Right renal cortex interstitium (tissue), 3 donors: ENCODE measurements around the gene NUDT14. TPM values are rescaled to one million over a fixed set of nuclear protein-coding genes. Genes with fewer than 3 reads are reported as not detected.

Experiments used
- DNase-seq, 3 donors: peaks; one replicate each; pipeline ENCODE4 v3.0.0-alpha.2; 2013; ENCODE audit warnings: low read depth in 3 of 3, low spot score in 2 of 3
- polyA plus RNA-seq, 3 donors: library from polyadenylated mRNA; unstranded; fragments of 120-200 nt; gene quantifications; one replicate each; pipeline ENCODE4 v1.2.1, GENCODE V29; 2013; ENCODE audit not compliant: insufficient read length in 3 of 3

The NUDT14 gene
- polyA plus RNA-seq, 3 donors, result 19.2 to 26.0 (median 21.0) TPM

DNA sequence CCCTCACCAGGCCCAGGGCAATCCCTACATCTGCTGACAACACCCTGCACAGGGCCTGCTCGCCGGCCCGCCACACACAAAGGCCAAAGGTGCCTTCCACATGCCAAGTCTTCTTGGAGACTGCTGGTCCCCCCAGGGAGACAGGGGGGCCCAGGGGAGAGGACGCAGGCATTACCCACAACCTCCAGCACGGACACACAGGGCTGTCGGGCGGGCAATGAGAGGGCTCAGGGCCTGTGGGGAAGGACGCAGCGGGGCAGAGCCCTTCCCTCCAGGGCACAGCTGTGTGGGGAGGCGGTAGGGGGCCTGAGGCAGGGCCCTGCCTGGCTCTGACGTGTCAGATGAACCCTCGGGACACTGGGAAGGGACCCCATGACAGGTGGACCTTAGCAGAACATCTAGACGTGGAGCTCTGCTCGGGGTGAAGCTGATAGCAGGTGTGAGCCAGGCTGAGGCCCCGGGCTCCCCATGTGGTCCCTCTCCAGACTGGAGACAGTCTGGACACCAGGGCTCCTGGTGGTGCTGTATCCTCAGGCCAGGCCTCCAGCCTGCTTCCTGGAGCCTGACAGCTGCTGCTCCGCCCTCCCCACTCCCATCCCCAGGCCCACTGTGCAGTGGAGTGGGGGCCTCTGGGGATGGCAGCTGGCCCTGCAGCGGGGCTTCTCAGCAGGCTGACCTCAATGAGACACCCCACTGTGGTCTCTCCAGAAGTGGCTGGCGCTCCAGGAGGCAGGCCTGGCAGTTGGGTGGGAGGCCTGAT, 31.6 kb upstream of the NUDT14 start:
- no peak for DNase-seq

DNA sequence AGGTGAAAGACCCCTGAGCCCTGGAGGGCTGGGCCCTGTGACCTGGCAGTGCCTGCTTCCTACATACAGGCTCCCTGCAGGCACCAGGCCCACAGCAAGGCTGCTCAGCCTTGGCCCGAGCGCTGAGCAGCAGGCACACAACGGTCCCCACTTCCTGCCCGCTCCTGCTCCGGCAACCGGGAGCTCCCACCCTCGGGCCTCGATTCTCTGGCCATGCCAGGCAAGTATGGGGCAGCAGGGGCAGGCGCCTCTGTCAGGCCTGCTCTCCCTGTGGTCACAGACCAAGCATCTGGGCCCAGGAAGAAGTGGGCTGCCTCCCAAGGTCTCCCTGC, 30.6 kb upstream of the NUDT14 start:
- DNase-seq, result no peak

DNA sequence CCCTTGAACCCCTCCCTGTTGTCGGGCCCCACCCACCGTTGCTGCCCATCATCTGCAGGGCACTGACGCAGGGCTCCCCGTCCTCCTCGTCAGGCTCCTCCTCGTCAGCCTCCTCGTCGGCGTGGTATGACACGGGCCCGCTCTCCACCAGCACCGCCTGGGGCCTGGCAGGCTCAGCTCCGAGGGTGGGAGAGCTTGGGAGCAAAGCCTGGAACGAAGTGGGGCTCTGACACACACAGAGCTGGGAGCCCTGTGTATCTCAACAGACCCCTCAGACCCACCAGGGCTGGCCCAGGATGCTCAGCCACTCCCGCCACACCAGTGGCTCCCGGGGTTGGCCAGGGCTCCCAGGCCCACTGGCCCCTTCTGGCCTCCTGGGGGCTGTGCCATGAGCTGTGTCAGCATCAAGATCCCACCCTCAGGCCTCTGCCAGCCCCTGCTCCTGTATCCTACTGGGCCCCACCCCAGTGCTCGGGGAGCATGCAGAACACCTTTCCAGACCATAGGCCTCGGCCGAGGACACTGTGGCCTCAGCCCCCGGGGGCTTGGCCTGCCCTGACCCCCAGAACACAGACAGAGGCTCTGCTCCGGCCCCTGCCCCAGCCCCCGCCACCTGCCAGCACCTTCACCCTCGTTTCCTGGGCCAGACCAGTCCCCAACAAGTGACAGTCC, 30.1 kb upstream of the NUDT14 start:
- no peak for DNase-seq

DNA sequence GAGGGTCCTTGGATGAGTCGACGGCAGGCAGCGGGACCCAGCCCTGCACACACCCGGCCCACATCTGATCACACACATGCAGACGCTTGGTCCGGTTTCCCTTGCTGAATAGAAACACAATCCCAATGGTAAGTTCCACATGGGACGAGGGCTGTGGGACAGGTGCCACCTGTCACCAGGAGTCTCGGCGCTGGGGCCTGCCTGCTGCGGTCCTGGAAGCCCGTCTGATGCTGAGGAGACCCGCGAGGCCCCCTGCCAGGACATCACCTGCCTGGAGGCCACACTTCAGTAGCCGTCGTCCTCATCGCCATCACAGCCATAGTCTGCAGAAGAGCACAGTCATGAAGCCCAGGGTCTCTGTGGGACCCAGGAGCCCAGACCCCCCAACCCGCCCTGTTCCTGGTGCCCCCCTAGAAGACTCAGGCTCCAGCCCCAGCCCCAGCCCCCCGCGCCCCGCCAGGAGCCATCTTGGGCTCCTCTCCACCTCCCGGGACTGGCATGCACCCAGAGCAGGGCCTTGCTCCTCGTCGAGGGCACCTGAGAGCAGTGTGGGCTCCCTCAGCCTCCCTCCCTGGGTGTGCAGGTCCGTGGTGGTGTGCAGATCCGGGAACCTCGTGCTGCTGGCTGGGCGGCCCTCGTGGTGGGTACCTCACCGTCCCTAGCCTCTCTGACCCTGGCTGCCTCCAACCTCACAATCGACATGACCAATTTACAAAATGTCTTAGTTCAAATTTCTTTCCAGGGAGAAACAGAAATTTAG, 29.3 kb upstream of the NUDT14 start:
- no peak for DNase-seq

DNA sequence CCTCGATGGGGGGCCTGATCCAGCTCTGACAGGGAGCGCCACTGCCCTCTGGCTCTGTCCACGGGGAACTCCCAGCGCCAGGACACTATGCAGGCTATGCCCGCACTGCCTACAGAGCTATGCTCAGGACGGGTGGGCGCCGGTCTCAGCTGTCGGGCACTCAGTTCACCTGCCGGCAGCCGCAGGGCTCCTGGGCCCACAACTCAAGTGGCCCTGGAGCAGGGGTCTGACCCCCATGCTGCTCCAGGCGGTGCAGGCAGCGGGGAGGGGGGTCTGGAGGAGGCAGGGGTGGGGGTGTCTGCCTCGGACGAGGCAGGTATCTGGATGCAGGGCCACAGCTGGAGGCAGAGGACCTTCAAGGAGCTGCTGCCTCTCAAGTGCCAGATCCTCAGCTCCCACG, 28.5 kb upstream of the NUDT14 start:
- no peak for DNase-seq

DNA sequence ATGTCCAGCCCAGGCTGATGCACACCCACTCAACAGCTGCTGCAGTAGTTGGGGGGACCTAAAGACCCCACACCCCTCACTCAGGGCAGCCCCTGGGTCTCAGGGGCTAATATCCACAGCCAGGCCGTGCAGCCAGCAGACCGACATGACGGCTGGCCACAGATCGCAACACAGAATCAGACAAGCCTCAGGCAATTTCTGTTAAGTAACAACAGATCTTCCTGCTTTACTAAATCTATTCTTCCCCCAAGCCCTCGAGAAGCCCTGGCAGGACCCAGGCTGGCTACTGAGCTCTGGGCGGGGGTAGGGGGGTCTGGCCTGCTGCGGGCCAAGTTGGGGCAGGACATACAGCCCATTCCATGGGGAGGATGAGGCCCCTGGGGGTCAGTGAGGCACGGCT, 28.0 kb upstream of the NUDT14 start:
- no peak for DNase-seq

DNA sequence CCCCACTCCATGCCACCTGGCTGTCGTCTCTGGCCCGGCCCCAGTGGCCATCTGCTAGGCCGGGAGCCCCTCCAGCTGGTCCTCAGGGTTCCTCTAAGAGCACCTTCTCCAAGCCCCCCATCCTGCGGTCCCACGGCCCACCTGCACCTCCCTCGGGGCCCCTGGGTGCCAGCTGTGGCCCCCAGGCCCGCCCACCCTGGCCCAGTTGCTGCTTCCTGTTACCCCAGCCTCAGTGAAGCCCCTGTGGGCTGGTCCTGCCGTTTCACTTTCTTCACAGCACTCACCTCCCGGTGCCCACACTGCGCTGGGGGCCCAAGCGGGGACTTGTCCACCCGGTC, 27.6 kb upstream of the NUDT14 start:
- DNase-seq, result no peak

DNA sequence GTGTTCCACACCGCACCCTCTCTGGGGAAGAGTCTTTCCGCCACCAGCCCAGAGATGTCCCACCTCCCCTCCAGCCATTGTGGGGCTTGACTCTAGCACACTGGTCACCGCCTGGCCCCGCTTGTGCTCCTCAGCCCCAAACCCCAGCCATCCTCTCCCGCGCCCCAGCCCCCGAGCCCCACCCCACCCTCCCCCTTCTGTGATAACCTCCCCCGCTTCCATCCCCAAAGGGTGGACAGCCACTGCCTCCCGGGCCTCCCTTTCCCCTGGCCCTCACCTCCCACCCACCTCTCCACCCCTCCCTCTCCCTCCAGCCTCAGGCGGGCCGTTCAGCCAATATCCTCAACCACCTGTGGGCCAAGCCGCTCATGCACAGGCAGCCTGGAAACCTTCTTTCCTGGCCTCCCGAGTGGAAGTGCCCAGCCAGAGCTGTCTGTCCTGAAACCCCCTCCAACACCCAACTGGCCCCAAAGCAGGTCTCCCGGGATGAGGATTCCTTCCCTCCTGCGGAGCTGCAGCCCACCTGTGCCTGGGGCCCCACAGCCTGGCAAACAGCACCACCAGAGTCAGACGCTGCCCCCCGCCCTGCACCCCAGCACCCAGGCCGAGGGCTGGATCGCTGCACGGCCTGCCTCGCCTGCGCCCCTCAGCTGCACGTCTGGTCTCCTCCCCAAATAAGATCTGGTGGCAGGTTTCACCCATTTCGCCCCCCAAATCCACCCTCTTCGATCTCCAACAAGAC, 27.1 kb upstream of the NUDT14 start:
- DNase-seq, result no peak

DNA sequence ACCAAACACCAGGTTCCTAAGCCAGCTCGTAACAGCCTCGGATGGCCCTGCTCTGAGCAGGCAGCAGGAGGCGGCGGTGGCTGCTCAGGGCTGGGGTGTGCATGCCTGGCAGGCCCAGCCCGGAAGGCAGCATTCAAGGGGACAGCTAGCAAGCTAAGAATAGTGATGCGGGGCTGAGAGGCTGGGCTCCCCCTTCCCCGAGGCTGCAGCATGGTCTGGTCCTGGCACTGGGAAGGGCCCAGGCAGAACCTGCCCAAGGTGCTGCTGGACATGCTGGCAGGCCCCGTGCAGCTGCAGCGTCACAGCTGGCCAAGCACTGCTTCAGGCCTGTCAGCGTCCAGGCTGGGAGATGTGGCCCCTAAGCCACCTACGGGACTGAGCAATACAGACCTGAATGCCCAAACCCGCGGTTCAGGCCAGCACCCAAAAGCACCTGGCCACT, 26.4 kb upstream of the NUDT14 start:
- DNase-seq, result no peak

DNA sequence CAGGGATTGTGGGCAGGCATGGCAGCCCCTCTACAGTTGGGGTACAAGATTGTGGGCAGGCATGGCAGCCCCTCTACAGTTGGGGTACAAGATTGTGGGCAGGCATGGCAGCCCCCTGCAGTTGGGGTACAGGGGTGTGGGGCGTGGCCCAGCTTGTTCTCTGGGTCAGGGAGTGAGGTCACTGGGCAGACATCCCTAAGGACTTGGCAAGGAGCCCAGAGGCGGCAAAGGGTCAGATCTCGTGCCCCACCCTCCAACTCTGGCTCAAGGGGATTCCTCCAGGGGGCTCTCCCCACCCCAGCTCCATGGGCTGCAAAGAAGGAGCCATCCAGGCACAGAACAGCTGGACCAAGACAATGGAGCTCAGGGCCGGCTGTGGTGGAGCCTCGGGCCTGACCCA, 25.8 kb upstream of the NUDT14 start:
- DNase-seq, result no peak

DNA sequence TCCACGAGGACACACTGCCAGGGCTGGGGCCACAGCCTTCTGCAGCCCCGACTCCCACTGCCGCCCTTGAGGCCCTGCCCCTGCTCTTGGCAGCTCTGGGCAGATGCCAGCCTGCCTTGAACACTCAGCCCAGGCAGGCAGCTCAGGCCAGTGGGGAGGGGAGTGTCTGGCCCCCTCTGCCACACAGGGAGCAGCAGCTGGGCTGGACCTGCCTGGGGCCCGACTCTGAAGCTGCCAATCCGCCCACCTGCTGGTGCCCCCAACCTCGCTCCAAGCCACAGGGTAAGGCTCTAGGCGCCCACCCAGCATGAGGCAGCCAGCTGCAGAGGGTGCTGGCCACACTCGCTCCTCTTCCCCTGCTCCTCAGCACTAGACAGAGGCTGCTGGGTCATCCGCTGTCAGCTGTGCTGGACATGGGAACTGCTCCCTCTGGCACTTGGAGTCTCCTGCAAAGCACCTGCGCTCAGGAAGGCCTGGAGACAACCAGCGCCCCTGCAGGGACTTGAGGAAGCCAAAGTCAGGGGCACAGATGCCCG, 24.6 kb upstream of the NUDT14 start:
- no peak for DNase-seq

DNA sequence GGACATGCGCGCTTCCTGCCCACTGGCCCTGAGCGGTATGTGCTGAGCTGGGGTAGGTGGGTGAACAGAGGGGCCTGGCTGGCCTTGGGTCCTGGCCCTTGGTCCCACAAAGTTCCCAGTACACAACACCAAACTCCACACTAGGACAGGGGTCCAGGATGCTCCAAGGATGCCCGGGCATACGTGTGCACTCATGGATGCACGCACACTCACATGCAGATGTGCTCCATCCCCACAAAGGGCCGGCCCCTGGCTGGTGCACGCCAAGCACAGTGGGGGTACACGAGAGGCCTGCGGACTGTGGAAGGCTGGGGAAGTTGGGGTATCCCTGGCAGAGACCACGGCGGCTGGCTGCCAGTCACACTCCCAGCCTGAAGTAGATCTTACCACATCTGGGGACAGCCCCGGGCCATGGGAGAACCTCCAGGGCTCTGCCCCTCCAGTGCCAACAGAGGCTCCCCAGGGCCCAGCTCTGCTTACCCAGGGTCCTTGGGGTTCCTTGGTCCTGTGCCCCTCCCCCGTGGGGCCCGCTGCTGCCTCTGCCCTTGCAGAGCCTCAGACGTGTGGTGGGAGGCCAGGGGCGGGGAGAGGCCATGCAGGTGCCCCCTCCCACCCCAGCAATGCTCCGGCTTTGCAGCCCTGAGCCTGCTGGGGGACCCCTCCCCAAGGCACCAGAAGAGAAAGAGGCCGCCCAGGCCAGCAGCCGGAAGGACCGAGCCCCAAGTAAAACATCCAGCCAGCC, 24.0 kb upstream of the NUDT14 start:
- no peak for DNase-seq

DNA sequence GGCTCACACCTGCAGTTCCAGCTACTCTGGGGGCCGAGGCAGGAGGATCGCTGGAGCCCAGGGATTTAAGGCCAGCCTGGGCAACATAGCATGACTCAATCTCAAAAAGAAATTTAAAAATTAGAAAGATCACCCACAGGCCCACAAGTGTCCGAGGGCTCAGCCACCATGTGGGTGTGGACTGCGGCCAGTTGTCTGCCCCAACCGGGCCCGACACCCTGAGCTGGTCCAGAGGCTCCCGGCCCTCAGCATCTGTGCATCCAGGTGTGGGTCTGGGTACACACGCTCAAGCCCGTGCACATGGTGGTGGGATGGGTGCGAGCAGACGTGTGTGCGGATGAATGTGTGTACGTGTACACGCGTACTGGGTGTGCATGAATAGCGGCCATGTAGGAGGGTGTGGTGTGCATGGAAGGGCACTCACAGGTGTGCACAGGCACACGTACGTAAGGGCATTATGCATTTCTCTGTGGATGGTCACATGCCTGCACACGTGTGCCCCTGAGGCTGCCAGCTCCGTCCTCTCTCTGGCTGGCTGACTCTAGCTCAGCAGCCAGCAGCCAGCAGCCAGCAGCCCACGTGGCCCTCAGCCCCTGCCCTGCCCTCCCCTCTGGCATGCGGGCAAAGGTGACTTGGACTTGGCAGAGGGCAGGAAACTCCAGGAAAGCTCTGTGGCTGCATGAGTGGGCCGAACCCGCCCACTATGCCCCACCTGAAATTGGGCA, 23.3 kb upstream of the NUDT14 start:
- DNase-seq, result no peak

DNA sequence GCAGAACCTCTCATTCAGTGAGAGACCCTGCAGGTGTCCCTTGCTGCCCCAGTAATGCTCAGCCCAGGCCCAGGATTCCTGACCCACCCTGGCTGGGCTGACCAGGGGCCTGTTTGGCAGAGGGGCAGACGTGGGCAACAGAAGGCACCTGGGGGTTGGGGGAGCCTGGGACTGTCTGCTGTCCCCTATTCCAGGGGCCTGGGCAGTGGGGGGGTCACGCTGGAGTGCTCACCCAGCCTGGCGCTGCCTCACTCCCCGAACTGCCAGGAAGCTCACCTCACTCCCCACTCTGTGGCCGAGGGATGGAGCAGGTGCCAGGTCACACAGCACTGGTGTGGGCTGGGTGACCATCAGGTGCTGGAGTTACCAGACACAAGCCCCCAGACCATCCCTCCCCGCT, 22.6 kb upstream of the NUDT14 start:
- DNase-seq, result no peak

DNA sequence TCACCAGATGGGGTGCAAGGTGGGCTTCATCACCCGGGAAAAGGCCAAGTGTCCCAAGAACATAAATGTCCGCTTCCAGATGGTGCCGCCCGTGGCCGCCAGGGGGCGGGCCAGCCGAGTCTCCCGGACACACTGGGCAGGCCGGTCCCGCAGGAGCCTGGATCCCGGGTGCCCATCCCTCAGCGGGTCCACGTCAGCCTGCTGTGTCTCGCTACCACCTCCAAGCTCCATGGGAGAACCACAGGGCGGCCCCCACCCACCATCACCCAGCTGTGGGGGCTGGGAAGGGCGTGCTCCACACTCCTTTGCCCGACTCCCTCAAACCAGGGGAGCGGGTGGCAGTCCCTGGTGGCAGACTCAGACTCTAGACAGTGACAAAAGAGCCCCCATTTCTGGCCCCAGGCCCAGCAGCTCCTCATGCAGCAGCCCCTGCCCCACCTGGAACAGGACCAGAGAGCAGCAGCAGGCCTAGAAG, 22.0 kb upstream of the NUDT14 start:
- no peak for DNase-seq

DNA sequence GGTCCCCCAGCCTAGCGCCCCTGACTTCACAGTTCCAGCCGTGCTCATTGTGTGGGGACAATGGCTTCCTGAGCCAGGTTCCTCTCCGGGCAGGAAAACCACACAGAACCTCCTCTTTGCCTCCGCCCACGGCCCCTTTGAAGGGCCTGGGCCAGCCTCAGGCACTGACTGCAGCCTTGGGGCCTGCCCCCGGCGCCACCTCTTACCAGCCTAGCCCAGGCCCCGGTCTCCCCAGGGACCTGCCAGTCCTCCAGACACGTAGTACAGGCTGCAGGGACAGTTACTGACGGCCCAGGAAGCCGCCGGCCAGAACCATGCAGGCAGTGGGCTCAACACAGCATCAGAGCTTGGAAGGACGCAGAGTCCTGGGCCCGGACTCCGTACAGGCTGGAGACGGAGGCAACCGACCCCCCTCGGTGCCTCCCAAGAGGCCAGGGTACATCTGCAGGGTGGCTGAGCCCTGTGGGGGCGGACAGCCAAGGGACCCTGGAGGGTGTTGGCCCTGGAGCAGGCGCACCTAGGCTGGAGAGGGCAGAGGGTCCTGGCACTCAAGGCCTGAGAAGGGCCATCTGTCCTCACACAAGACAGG, 20.9 kb upstream of the NUDT14 start:
- DNase-seq, result no peak

DNA sequence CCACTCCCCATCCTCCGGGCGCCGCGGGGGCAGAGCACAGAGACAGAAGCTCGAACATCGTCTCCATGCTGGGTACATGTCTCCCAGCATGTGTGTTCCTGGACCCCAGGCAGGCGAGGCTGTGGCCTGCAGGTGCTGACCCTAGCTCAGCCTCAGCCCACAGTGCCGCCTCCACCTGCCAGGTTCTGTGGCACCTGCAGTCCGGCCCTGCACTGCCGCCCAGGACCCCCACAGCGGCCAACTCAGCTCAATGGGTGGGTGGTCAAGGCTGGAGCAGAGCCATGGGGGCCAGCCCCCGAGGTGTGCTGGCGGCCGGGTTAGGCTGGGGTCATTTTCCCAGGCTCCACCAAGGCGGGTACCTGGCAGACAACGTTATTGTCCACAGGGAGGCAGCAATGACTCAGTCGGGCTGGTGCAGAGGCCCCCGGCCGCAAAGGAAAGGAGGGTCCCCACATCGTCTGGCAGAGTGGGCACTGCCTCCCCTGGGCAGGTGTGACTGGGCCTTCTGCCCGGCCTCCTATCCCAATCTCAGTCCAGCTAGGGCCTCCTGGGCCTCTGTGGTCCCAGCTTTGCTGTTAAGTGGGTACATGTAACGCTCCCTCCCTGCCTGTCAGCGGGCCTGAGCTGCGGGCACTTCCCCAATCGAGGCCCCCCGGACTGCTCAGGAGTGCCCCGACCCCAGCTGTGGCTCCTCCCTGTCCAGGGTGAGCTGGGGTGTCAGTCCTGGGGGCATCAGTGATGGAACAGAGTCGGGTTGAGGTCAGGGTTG, 20.2 kb upstream of the NUDT14 start:
- no peak for DNase-seq

DNA sequence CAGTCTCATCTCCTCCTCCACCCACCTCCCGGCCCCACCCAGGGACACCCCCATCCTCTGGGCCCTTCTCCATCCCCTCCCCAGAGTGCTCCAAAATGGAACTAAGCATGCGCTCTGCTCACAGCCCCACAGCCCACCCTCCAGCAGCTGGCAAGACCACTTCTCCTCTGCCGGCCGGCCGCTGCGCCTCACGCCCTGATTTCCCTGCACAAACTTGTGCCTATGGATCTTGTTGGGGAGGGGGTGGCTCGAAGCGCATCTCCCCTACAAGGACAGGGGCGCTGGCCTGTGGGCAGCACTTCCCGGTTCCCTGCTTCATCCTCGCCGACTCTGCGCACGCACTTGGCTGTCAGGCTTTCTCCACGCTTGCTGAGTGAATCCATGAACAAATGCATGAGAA, 19.5 kb upstream of the NUDT14 start:
- no peak for DNase-seq
